Esophagus muscularis mucosa (tissue), 4 donors: ENCODE results near the gene CREB3L2. TPM values are rescaled to one million over a fixed set of nuclear protein-coding genes. Genes with fewer than 3 reads are reported as not detected.

Source experiments
- DNase-seq: peaks from one replicate; pipeline ENCODE4 v3.0.0-alpha.2; 2017; ENCODE audit errors: extremely low spot score
- H3K27ac ChIP-seq, 4 donors: fragments of 200-600 bp; sonication (generic); replicated peaks in 1 of 4; 1 replicate in 3 of 4; 2 replicates in 1 of 4; pipeline ENCODE4 v1.5.1; 2016 to 2019; ENCODE audit warnings: mild to moderate bottlenecking in 1 of 4
- H3K27me3 ChIP-seq, 4 donors: fragments of 200-600 bp; sonication (generic); one replicate each; pipeline versions ENCODE4 v1.5.1 to v1.6.0; 2016 to 2019
- H3K36me3 ChIP-seq, 4 donors: fragments of 200-600 bp; sonication (generic); one replicate each; pipeline ENCODE4 v1.5.1; 2016 to 2019
- H3K4me1 ChIP-seq, 4 donors: fragments of 200-600 bp; sonication (generic); one replicate each; pipeline ENCODE4 v1.5.1; 2016 to 2019
- H3K4me3 ChIP-seq, 4 donors: fragments of 200-600 bp; sonication (generic); 1 replicate in 2 of 4; 2 replicates in 2 of 4; pipeline ENCODE4 v1.5.1; 2016 to 2019; ENCODE audit warnings: mild to moderate bottlenecking in 4 of 4, moderate library complexity in 1 of 4
- H3K9me3 ChIP-seq, 4 donors: fragments of 200-600 bp; sonication (generic); 1 replicate in 3 of 4; 2 replicates in 1 of 4; pipeline ENCODE4 v1.5.1; 2016 to 2019
- EP300 ChIP-seq: sonication (generic); formaldehyde crosslinking; IDR thresholded peaks from one replicate; pipeline ENCODE4 v1.6.1; 2017; ENCODE audit warnings: antibody characterized with exemption
- POLR2A ChIP-seq: fragments of 450-650 bp; IDR thresholded peaks from one replicate; pipeline ENCODE4 v1.6.1; 2017; ENCODE audit warnings: antibody characterized with exemption, moderate library complexity, mild to moderate bottlenecking, low read depth
- POLR2AphosphoS5 ChIP-seq, 2 donors: sonication (generic); formaldehyde crosslinking; IDR thresholded peaks; one replicate each; pipeline ENCODE4 v1.6.1; 2017; ENCODE audit warnings: antibody characterized with exemption in 2 of 2
- WGBS: methylation state at CpG from one replicate; pipeline ENCODE4 v1.1.5; 2018; 5-methylcytosine and 5-hydroxymethylcytosine counted together
- intact Hi-C: fragments of 100-400 bp; cut with DNase I; formaldehyde crosslinking; loops from one replicate; pipeline ENCODE4 v1.15.1; 2023
- total RNA-seq, 4 donors: library from RNA; depleted of rRNA; stranded (reverse); fragments of >200 nt; gene quantifications; one replicate each; pipeline versions ENCODE4 v1.1.0 to v1.2.1, GENCODE V29; 2016
- TF ChIP-seq, protein P1 (sequence below), 3 experiments: fragments of 200-600 bp in 2 of 3; fragments of 450-650 bp in 1 of 3; sonication (generic) in 2 of 3; IDR thresholded peaks; one replicate each; pipeline ENCODE4 v1.5.1; 2017 to 2019; ENCODE audit warnings: antibody characterized with exemption in 3 of 3, mild to moderate bottlenecking in 2 of 3, moderate library complexity in 1 of 3

CREB3L2 gene
- total RNA-seq, 4 donors from 2014 or later: 29.2 to 43.4 (median 37.1) TPM

DNA sequence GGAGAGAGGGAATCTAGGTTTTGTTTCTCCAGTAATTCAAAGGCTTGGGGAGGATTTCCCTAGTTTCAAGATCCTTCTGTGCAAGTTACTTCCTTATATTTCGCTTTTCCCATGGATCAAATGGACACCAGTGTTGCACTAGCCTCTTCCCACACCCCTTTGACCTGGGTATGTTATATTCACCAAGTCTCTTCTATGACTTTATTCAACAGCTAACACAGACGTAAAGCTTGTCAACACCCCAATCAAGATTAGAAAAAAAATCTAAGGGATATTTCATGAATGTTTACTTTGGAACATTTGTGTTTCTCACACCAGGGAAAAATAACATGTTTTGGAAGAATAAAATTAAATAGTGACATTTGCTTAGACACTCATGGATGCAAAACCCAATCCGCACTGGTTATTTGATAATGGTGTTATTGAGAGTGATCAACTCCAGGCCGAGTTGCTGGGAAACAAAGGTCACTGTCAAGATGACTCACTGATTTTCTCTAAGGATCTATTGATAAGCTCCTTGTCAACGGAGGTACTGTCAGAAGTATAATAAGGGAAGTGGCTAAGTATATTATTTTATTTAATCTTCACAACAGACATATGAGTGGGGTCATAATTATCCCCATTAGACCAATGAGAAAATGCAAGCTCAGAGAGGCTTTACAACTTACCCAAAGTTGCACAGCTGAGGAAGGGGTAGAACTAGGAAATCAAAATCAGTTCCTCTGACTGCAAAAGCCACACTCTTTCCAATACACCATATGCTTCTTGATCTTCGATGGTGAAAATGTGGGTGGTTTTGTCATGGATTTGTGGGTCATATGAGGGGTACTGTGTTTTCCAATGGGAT is 52.2 kb downstream of the CREB3L2 start:
- H3K27ac ChIP-seq: peak overlapping the region in 1 of 4 donors; percentile 17
- no peak for DNase-seq
- intact Hi-C loops: no loop called here
- 91% methylated on average over 6 of the region's 6 CpGs for WGBS
- no peaks in the 10 kb centered on the region for H3K9me3 ChIP-seq
- peaks cover 20 to 69% (median 53%) of the 10 kb centered on the region in 4 donors for H3K4me1 ChIP-seq
- no peak overlapping the region for H3K4me3 ChIP-seq
- H3K27me3 ChIP-seq: no peaks in the 10 kb centered on the region
- no peaks in the 10 kb centered on the region for H3K36me3 ChIP-seq
- TF ChIP-seq POLR2AphosphoS5 (IDR thresholded peaks at IDR 0.05): no peak
- TF ChIP-seq EP300: no peak
- TF ChIP-seq, protein P1, sequence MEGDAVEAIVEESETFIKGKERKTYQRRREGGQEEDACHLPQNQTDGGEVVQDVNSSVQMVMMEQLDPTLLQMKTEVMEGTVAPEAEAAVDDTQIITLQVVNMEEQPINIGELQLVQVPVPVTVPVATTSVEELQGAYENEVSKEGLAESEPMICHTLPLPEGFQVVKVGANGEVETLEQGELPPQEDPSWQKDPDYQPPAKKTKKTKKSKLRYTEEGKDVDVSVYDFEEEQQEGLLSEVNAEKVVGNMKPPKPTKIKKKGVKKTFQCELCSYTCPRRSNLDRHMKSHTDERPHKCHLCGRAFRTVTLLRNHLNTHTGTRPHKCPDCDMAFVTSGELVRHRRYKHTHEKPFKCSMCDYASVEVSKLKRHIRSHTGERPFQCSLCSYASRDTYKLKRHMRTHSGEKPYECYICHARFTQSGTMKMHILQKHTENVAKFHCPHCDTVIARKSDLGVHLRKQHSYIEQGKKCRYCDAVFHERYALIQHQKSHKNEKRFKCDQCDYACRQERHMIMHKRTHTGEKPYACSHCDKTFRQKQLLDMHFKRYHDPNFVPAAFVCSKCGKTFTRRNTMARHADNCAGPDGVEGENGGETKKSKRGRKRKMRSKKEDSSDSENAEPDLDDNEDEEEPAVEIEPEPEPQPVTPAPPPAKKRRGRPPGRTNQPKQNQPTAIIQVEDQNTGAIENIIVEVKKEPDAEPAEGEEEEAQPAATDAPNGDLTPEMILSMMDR (IDR thresholded peaks at IDR 0.05): no peak
- no peak for TF ChIP-seq POLR2A

DNA sequence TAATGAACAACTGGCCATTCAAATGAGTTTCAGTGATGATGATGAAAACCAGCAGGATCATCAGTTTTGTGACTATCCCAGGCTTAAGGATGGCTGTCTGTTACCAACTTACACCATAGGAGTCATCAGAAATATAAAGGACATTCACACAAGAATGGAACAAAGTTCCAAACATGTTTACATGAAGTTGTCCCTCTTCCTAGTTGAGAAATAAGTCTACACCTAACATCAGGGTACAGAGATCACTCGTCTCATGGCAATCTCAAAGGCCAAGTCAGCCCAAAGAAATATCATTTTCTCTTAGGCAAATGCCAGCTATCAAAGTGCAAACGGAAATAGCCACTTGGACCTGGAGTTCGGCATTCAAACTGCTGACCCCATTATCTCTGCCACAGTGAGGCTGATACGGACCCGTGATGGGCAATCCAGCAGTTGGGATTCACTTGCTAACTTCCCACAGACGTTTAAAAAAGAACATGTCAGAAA is 53.0 kb downstream of the CREB3L2 start:
- 93% methylated on average over 6 of the region's 6 CpGs for WGBS
- Histone ChIP-seq H3K27me3 (no peaks in the 10 kb centered on the region), H3K9me3 (no peaks in the 10 kb centered on the region), H3K27ac (peak overlapping the region in 1 of 4 donors; percentile 17), H3K36me3 (no peaks in the 10 kb centered on the region), H3K4me3 (no peak overlapping the region), H3K4me1 (peaks cover 17 to 68% (median 53%) of the 10 kb centered on the region in 4 donors)
- DNase-seq: no peak
- intact Hi-C loops: no loop called here
- TF ChIP-seq, protein P1 (IDR thresholded peaks at IDR 0.05): no peak

DNA sequence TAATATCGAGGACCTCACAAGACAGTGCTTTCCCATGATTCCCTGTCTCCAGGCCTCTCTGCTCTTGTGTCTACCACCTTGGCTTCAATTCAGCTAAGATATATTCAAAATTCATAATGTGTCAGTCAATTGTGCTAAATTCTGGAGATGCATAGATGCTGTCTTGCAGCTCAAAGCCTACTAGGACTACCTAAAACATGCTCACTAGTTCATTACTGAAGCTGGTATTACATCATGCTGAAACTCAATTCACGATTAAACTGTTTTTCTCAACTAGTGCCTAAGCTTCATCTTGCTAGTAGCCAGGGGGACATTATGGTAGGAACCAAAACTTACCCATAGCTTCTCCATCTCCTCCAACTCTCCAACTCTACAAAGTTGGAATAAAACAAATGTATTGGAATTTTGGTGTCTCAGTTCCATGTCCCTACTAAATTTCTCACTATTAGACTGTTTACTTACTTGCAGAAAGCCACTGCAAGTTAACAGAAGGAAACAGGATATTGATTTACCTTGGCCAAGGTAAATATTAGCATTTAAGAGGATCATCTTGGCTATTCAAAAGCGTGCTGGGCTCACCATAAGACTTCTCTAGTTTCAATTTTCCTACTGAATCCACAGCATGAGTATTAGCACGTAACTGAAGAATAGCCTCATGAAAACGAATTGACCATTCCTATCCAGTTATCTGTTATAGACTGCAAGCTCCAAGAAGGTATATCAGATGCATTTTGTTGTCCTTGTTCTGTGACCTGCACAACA is 53.6 kb downstream of the CREB3L2 start:
- H3K9me3 ChIP-seq: no peaks in the 10 kb centered on the region
- DNase-seq: no peak
- peak overlapping the region in 2 of 4 donors; percentile 2 to 9 for H3K27ac ChIP-seq
- no peak overlapping the region for H3K4me3 ChIP-seq
- no peaks in the 10 kb centered on the region for H3K36me3 ChIP-seq
- intact Hi-C loops: no loop called here
- TF ChIP-seq EP300 (no peak), POLR2A (no peak), POLR2AphosphoS5 (IDR thresholded peaks at IDR 0.05) (no peak)
- TF ChIP-seq, protein P1 (IDR thresholded peaks at IDR 0.05): no peak
- H3K4me1 ChIP-seq: peaks cover 17 to 68% (median 53%) of the 10 kb centered on the region in 4 donors
- 91% methylated on average over 5 of the region's 5 CpGs for WGBS
- no peaks in the 10 kb centered on the region for H3K27me3 ChIP-seq

DNA sequence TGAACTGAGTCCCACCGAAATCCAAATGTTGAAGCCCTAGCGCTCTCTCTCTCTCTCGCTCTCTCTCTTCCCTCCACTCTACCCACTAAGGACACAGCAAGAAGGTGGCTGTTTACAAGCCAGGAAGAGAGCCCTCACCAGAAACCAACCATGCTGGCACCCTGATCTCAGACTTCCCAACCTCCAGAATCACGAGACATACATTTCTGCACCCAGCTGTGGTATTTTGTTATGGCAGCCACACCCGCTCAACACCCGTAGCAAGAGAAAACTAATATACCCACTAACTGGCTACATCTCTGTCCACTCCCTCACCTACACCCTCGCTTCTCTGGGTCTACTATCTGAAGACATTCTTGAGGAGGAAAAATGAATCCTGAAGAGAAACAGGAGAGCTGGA is 54.8 kb downstream of the CREB3L2 start:
- no peak for DNase-seq
- no peak for TF ChIP-seq POLR2A
- TF ChIP-seq EP300: no peak
- no peak for TF ChIP-seq POLR2AphosphoS5 (IDR thresholded peaks at IDR 0.05)
- TF ChIP-seq, protein P1 (IDR thresholded peaks at IDR 0.05): no peak
- Histone ChIP-seq H3K9me3 (no peaks in the 10 kb centered on the region), H3K4me3 (no peak overlapping the region), H3K4me1 (peaks cover 24 to 68% (median 53%) of the 10 kb centered on the region in 4 donors), H3K27me3 (no peaks in the 10 kb centered on the region), H3K36me3 (no peaks in the 10 kb centered on the region), H3K27ac (peak overlapping the region in 2 of 4 donors; percentile 2 to 9)
- WGBS: 93% methylated on average over 7 of the region's 7 CpGs
- intact Hi-C loops: no loop called here
